Ureter (tissue), 1 donor: ENCODE measurements around the gene RPA3. TPM values are rescaled to one million over a fixed set of nuclear protein-coding genes. Genes with fewer than 3 reads are reported as not detected.
A peak's percentile ranks its signal among the peaks of the same experiment; 100 is the strongest.
"Not testable (repeated sequence)": the region's sequence is repeated elsewhere in the genome, so short reads cannot be mapped to it uniquely, and the experiment has no call there.

Experiments
- DNase-seq: peaks from one replicate; pipeline ENCODE4 v3.0.0-alpha.2; 2020; ENCODE audit warnings: low spot score
- total RNA-seq: library from RNA; stranded (reverse); gene quantifications from one replicate; pipeline ENCODE4 v1.2.4, GENCODE V29; 2023
- donor health status: DM: yes; HTN: yes; CAD: no.

Gene RPA3
- total RNA-seq, 1 donor from 2014 or later = 23.2 TPM

DNA sequence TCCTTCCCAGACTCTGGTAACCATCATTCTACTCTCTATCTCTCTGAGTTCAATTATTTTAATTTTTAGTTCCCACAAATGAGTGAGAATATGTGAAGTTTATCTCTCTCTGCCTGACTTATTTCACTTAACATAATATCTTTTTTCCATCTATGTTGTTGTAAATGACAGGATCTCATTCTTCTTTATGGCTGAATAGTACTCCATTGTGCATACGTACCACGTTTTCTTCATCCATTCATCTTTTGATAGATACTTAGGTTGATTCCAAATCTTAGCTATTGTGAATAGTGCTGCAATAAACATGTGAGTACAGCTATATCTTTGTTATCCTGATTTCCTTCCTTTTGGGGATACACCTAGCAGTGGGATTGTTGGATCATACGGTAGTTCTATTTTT lies 23.9 kb downstream of the RPA3 start:
- DNase-seq = no peak

DNA sequence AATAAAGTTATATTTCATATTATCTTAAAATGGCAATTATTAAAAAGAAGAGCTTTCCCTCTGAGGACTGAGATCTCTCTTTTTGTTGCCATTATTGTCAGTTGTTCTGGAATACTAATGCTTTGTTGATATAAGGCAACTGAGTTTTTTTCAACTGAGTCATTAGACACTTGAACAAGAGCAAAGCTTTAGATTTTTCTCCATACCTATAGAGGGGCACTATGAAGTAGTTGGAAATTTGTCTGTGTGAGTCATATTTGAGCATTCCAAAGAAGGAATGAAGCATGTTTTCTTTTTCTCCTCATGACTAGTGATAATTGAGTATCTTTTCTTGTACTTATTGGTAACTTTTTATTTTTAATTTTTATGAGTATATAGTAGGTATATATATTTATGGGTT lies 24.5 kb downstream of the RPA3 start:
- no peak for DNase-seq

DNA sequence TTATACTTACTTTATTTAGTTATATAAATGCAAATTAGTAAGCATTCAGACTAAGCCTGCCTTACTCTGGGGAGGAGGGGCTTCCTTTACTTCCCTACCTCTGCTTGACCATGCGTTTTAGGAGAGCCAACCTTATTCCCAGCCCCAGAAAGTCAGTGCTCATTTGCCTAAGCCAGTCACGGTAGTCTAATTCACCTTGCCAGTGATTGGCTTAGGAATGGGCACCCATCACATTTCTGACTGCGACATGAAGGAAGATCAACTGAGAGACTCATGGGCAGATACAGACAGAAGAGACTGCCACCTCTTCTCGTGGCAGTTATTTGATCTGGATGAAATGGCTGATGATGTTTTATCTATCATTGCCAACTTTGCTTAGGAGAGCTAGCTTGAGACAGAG lies 29.5 kb downstream of the RPA3 start:
- no peak for DNase-seq

DNA sequence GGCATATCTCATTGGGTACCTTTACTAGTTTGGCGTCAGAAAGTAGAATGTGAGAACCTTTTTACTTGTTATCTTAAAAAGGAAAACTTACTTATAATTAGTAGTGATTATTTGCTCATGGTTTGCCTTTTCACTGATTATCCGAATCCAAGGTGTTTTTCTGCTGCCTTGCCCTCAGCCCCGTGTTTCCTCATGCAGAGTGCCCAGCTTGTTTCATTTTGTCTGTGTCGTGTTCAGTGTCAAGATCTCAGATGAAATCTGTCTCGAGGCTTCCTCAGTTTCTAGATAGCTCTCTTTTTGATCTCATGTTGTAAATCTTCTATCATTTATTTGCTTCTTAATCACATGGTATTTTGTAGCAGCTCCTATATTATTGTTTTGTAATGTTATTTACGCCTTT lies 30.1 kb downstream of the RPA3 start:
- DNase-seq = no peak

DNA sequence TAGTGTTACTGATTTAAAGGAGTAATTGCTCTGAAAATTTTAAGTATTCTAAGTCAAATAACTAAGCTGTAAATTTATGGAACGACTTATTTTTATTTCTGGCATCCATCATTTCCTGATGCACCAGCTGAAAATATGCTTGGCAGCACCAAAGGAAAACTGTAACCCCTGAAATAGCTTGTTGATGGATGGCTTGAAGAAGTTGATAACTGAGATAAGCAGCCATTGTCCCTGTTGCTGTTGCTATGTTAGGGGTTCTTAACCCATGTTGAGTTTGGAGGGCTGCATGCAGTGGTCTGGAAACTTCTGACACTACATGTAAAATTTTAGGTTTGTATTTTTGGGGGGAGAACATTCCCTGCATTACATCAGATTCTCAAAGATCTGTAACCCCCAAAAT lies 30.6 kb downstream of the RPA3 start:
- DNase-seq = no peak

DNA sequence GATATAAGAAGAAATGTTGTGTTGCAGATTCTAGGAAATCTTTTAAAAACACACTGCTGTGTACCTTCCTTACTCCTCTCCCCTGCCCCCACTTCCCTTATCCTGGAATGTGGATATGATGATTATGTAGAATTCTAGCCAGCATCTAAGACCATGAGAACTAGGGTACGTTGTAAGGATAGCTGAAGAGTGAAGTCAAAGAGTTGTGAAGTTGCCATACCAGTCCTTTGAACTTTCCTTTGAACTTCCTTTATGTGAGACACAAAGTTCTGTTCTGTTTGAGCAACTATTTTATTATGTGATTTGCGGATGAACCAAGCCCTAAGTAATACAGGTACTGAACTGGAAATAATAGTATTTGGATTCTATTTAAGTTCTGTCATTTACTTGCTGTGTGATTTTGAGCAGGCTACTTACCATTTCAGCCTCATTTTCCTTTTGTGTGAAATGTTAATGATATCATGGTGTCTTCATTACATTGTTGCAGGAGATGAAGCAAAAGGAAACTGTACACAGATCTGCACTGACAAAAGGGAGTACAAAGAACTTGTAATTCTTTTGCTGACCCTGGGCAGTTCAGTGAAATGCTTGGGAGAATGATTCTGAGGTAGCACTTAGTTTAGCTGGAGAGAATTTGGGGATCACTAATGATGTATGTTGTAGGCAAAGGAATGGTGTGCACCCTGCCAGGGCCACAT lies 31.4 kb downstream of the RPA3 start:
- no peak for DNase-seq

DNA sequence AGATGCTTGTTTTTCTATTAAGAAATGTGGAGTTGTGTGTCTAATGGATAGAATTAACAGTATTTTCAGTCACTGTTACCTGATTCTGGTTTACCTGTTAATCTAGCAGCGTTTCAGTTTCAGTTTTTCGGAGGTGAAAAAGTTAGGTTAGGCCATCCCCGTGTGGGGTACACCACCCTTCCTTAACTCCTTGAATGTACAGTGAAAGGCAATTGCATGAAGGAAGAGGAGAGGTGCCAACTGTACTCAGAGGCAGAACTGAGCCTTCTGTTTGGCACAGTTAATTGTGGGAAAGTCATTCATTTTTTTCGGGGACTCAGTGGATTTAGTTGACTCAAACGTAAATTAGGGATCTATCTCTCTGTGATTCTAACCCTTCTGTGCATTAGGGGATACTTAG lies 35.5 kb downstream of the RPA3 start:
- no peak for DNase-seq

DNA sequence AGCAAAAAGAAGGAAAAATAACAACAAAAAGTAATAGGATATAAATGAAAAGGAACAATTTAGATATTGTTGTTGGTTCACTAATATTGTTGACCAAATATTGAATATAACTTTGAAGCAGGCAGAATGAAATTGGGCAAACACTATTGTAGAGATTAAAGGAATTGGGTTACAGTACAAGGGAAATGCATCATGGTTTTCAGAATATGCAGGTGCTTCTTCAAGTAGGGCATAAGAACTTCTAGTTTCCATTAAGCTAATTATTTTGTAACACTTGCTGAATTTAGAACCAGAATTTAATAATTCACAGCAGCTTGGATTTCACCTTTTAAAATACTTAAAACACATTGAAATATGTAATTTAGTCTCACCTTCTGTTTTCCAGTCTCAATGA lies 36.5 kb downstream of the RPA3 start:
- DNase-seq = no peak

DNA sequence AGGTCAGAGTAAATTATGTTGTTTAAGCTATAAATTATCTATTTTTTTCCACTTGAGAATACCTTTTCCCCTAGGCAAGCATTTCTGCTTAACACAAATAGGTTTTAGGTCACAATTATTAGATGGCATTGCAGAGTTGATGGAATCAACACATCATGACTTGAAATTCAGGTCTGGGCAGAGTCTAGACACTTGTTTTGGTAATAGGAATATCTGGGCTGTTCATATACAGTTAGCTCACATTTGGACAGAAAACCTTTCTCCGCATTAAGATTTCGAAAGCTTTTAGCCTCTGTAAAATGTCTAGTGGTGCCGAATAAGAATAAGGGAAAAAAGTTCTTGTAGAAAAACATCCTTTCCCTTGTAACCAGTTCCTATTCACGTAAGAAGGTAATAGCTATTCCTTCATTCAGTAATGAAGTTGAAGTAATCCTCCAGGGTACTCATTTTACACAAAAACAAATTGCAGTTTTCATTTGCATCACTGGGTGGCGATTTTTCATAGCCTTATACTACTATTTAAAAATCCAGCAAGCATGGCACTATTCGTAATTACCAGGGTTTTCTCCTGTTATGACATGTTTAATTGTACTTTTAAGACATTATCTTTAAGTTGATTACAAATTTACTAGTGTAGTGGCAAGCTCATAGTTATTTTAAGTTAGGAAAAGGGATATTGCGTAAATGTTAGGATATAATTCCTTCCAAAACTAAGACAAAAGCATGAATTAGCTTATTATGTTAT lies 37.0 kb downstream of the RPA3 start:
- DNase-seq = peak; percentile 57

DNA sequence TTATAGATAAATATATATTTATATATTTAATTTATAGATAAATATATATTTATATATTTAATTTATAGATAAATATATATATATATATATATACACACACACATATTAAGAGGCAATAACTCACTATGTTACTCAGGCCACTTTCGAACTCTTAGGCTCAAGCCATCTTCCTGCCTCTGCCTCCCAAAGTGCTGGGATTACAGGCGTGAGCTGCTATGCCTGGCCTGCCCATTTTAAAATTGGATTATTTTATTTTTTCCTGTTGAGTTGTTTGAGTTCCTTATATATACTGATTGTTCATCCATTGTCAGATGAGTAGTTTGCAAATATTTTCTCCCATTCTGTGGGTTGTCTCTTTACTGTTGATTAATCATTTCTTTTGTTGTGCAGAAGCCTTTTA lies 38.8 kb downstream of the RPA3 start:
- not testable (repeated sequence) for DNase-seq

DNA sequence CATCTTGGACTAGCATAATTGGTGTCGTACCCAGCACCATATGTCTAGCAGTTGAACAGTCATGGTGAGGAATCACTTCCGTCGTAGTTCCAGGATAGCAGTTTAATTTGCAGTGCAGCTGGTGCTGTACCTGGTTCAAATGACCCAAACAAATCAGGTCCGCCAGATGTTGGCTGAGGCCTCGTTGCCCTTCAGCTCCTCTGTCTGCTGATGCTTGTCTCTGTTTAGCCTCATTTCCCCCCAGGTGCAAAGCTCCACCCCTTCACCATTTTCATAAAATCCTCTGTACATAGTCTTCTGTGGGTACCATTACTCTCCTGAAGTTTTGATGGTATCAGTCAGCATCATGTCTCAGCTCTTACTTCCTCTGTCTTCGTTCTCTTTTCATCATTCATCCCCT lies 42.7 kb downstream of the RPA3 start:
- DNase-seq = no peak

DNA sequence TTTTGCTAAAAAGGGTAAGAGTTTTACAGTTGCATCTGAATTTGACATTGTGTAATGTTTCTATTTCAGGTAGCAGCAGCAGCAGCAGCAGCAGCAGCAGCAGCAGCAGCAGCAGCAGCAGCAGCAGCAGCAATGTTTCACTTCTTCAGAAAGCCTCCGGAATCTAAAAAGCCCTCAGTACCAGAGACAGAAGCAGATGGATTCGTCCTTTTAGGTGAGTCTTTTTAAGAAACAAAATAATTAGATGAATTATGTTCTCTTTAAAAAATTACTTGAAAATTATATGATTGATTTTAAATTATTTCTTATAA lies 45.2 kb downstream of the RPA3 start:
- no peak for DNase-seq

DNA sequence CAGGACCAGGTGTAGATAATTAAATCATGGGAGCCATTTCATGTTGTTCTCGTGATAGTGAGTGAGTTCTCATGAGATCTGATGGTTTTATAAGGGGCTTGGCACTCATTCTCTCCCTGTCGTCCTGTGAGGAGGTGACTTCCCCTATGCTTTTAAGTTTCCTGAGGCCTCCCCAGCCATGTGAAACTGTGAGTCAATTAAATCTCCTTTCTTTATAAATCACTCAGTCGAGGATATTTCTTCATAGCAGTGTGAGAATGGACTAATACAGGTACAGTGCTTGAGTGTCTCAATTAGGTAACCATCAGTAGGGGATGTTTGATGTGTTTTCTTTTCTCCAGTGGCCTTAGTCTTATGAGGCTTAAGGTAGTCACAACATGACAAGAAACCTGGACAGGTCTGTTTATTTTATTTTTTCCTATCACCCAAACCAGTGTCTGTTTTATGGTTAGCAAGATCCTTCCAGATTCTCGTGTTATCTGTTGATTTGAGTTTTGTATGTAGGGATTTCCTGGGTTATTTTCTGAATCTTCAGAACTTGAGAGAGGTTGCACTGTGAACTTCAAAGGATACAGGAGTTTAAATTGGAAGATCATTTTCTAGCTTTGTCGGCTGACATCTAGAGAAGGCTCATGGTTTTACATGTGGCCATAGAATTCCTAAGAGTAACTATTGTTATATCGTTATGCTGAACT lies 45.7 kb downstream of the RPA3 start:
- DNase-seq = no peak

DNA sequence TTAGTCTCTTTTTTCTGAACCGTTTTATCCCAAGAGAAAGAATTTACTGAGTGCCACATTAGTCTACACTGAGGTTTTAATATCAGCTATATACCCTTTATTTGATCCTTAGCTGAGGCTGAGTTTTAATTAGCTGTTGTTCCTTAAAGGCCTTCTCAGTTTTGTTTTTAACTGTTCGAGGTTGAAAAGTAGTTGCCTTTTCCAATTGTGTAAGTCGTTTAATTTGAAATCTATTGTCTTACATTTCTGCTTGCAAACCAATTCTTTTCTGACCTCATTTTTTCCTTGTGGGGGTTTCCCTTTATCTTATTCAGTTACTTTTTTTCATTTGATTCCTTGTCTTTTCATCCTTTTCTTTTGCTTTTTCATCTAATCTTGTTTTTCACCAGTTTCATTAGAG lies 47.0 kb downstream of the RPA3 start:
- no peak for DNase-seq

DNA sequence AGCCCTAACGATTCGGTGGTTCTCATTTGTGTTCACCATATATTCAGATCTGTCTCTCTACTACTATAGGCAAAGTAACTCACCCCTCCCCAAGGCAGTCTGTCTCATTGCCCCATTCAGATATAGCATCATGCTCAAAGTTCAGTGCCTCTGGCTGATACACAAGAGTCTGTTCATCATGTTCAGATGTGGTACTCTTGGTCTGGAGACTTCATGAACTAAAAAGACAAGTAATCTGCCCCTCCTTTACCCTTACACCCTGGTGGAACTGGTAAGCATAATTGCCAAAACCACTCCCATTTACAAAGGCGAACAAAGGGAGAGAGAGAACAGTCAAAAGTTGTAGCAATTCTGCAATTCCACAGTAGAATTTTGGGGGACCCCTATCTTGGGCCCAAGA lies 47.9 kb downstream of the RPA3 start:
- DNase-seq = no peak

DNA sequence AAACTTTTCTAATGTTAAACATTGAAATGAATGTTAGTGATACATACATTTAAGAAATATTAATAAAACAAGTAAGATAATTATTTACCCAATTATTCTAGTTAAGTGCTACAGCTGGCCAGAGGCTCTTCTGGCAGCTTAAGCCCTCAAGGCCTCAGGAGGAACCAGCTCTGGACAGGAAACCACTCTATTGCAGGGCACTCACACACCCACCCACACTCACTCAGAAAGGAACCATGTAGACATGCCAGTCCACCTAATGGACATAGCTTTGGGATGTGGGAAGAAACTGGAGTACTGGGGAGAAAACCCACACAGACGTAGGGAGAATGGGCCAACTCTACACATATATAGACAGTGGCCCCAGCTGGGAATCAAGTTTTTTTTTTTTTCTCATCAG lies 49.7 kb downstream of the RPA3 start:
- no peak for DNase-seq

DNA sequence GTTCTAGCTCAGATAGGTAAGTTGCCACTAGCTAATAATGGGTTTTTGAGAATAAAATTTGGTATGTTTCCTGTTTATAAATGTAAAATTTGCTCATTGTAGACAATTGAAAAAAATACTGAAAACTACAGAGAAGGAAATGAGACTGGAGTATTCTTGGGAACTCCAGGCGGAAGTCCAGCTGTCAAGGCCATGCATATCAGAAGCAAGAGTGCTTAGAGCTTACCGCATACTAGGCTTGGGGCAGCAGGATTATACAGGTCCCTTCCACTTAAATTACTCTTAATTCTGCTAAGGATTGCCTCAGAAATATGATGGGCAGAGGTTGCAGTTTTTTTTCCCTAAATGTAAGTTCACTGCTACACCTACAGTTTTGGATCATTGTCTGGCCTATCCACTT lies 51.2 kb downstream of the RPA3 start:
- no peak for DNase-seq

DNA sequence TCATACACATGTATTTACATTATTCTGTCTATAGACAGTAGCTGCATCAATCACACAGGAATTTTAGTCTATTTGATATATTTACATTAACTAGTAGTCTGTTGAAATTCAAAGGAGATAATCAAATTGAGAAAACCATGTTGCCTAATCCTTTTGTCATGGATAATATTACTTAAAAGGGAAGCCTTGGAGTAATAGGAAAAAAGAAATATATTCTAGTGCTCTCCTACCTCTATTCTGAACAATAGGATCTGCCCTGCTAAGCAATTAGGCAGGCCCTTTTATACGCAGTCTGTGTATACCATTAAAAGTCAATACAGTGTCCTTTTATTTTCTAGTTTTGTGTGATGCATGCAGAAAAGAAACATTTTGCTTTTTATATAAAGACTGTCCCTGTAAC lies 53.4 kb downstream of the RPA3 start:
- DNase-seq = no peak

DNA sequence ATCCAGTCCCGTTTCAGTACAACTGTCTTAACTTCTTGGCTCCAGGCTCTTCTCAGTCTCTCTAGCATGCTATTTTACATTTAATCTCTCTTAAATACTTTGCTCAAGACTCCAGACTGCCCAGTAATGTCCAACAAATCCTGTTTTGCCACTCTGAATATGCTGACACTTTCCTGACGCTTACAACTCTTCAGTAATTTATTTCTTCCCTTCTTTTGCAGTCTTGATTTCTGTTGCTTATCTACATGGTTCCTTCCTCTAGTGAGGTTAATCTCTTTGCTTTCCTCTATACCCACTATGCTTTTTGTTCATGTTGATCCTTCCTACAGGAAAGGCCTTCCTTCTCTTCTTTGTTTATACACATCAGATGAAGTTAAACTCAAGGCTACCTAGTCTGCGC lies 54.1 kb downstream of the RPA3 start:
- DNase-seq = no peak

DNA sequence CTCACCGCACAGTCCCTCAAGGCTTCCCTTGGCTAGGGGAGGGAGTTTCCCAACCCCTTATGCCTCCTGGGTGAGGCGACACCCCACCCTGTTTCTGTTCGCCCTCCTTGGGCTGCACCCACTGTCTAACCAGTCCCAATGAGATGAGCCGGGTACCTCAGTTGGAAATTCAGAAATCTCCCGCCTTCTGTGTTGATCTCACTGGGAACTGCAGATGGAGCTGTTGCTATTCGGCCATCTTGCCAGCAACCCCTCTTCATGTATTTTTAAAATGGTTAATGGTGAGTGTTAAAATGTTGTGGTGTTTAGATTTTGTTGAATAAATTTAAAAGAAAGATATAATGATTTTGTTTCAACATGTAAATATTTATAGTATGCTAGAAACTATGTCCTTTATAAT lies 55.9 kb downstream of the RPA3 start:
- no peak for DNase-seq

DNA sequence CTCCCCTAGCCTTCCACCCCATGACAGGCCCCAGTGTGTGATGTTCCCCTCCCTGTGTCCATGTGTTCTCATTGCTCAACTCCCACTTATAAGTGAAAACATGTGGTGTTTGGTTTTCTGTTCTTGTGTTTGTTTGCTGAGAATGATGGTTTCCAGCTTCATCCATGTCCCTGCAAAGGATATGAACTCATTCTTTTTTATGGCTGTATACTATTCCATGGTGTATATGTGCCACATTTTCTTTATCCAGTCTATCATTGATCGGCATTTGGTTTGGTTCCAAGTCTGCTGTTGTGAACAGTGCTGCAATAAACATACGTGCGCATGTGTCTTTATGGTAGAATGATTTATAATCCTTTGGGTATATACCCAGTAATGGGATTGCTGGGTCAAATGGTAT lies 61.9 kb downstream of the RPA3 start:
- DNase-seq = not testable (repeated sequence)

DNA sequence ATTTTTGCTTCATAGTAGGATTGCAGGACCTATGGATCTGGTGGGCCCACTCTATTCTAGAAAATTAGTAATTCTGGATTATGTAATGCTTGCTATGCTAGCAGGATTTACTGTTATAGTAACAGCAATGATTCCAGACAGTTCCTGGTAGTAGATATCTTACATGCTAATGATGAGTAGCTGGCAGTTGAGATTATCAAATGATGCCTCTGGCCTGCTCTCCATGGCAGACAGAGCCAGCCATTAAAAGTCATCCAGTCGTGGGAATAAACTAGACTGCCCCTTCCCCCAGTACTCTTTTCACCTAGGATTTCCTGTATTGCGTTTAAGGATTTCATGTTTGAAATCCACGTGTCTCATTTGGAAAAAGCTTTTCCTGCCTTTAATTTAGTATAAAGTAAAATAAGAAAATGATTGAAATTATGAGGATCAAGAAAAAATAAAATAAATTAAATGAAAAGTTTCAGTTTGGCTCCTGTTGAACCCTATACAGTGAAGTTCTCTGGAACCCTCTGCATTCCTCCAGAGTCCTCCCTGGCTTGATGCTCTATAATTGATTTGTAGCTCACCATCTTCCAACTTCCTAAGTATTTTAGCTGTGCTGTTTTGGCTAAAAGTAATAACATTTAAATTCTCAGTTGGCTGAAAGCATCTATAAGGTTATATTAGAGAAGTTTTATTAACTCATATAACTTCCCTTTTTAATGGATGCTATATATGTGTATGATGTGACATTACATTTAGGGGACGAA lies 63.3 kb downstream of the RPA3 start:
- DNase-seq = no peak
